ENCODE data around the gene PGPEP1. TPM values are rescaled to one million over a fixed set of nuclear protein-coding genes. Genes with fewer than 3 reads are reported as not detected.

Gene PGPEP1
- total RNA-seq, 1 experiment from 2014 or later: 15.8 TPM

DNA sequence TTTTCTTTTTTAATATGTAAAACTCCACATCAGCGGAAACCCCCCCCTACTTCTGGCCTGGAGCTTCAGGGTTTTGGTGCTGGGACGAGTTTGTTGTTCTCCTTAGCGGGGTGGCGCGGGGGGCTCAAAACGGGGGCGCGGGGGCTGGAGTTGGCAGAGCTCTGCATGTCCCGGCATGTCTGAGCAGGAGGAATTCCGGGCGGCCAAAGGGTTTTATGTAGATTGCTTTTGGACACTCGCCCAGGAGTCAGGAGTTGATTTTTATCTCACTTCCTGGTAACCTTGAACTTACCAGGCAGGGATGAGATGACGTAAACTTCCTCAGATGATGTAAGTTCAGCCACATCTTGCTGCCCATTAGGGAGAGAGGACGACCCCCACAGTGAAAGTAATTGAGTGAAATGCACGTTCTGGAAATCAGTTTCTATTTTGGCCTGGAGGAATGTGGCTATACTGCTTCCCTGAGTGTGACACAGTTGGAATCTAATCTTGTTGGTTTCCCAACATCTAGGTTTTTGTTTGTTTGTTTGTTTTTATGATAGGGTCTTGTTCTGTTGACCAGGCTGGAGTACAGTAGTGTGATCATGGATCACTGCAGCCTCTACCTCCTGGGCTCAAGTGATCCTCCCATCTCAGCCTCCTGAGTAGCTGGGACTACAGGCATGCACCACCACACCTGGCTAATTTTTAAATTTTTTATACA is 24.6 kb downstream of the PGPEP1 start:
- Histone ChIP-seq H3K36me3 (ENCODE audit: insufficient read depth, low read length, poor library complexity, severe bottlenecking) (no peaks in the 10 kb centered on the region), H3K4me1 (ENCODE audit: insufficient read depth, low read length, poor library complexity, severe bottlenecking) (peaks cover 39% of the 10 kb centered on the region), H3K27me3 (replicated peaks; ENCODE audit: insufficient read depth, low read depth, low read length, poor library complexity) (no peaks in the 10 kb centered on the region), H3K9me3 (ENCODE audit: low read depth, low read length, poor library complexity, severe bottlenecking) (no peaks in the 10 kb centered on the region), H3K27ac (ENCODE audit: low read depth, low read length, poor library complexity, severe bottlenecking) (peak overlapping the region; percentile 94), H3K4me3 (ENCODE audit: low read depth, low read length, poor library complexity, severe bottlenecking) (peak overlapping the region; percentile 4)
- peak; percentile 96 for DNase-seq (ENCODE audit: low spot score)
- ChIA-PET CTCF (interaction anchor here (0.6 to 1.0 kb wide), 3 partner anchors 23 to 464 kb away, joined by 3 to 7 read pairs (median 6); no protein-coding TSS in a partner anchor), POLR2A (ENCODE audit: low non-redundant PET) (interaction anchor here (0.6 to 1.2 kb wide), 3 partner anchors 84 to 422 kb away, joined by 4 to 11 read pairs (median 5); partner anchors contain the start of gene JUND)
- intact Hi-C loops (cut with micrococcal nuclease; ENCODE audit: unreplicated experiment): no loop called here
- no peak for TF ChIP-seq EZH2 (IDR thresholded peaks at IDR 0.05; ENCODE audit: borderline replicate concordance, low read depth, low read length, poor library complexity, severe bottlenecking)
- TF ChIP-seq CTCF (conservative IDR thresholded peaks at IDR 0.05; ENCODE audit: low read depth, low read length): no peak
- TSS peak; percentile 96 for BruUV-seq (replicated peaks)

DNA sequence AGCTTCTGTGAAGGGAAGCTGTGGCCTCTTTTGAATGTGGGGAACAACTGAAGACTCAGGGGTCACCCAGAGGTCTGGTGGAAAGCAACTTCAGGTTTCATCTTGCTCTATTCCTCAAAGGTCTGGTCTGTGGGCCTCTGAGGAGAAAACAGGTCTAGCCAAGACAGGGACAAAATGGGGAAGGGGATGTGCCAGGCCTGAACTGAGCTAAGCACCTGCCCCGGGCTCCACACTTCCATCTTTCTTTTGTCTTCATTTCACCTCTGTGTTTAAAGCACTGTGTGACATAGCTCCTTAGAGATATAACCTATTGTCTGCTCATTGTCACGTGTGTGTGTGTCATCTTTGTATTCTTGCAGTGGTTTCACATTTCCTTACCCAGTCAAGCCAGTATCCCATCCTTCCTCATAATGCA is 25.6 kb downstream of the PGPEP1 start:
- TF ChIP-seq EZH2 (IDR thresholded peaks at IDR 0.05; ENCODE audit: borderline replicate concordance, low read depth, low read length, poor library complexity, severe bottlenecking) (no peak), CTCF (conservative IDR thresholded peaks at IDR 0.05; ENCODE audit: low read depth, low read length) (no peak)
- intact Hi-C loops (cut with micrococcal nuclease; ENCODE audit: unreplicated experiment): no loop called here
- Histone ChIP-seq H3K9me3 (ENCODE audit: low read depth, low read length, poor library complexity, severe bottlenecking) (no peaks in the 10 kb centered on the region), H3K27me3 (replicated peaks; ENCODE audit: insufficient read depth, low read depth, low read length, poor library complexity) (no peaks in the 10 kb centered on the region), H3K36me3 (ENCODE audit: insufficient read depth, low read length, poor library complexity, severe bottlenecking) (no peaks in the 10 kb centered on the region), H3K4me1 (ENCODE audit: insufficient read depth, low read length, poor library complexity, severe bottlenecking) (peaks cover 39% of the 10 kb centered on the region), H3K27ac (ENCODE audit: low read depth, low read length, poor library complexity, severe bottlenecking) (peak overlapping the region; percentile 94), H3K4me3 (ENCODE audit: low read depth, low read length, poor library complexity, severe bottlenecking) (no peak overlapping the region)
- no TSS peak for BruUV-seq (replicated peaks)
- CTCF ChIA-PET: no interaction called here
- POLR2A ChIA-PET (ENCODE audit: low non-redundant PET): interaction anchor here (0.6 kb wide), 2 partner anchors 13 to 883 kb away, joined by 3 to 5 read pairs; no protein-coding TSS in a partner anchor
- no peak for DNase-seq (ENCODE audit: low spot score)

DNA sequence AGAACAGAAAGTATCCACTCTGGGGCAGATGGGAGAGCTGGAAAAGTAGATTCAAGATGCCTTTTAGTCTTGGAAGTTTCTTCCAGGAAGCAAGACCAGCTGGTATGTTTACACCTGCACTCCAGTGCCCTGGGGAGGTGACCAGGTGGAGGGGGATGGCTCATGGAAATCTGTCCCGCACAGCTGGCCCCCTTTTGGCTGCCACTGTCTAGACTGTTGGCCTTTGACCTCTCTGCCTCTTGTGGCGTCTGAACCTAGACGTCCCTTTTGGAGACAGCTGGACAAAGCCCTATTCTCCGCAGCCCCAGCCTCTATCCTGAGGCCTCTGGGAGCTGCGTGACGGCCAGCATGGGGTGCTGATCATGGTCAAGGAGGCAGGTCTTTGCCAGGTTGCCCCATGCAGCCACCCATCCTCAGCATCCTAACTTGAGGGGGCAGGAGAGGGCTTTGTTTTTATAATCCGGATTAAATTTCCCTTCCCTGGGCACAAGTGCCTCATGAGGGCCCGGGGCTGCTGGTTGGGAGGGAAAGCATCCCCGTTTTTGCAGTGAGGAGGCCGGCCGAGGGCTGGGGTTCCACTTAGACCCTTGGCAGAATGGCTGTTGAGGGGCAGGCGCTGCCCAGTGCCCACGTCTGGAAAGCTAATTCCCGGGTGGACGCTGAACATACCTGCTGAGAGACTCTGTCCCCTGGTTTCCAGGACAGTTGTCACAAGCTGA is 28.3 kb downstream of the PGPEP1 start:
- no peak for TF ChIP-seq EZH2 (IDR thresholded peaks at IDR 0.05; ENCODE audit: borderline replicate concordance, low read depth, low read length, poor library complexity, severe bottlenecking)
- TF ChIP-seq CTCF (conservative IDR thresholded peaks at IDR 0.05; ENCODE audit: low read depth, low read length): no peak
- intact Hi-C loops (cut with micrococcal nuclease; ENCODE audit: unreplicated experiment): no loop called here
- H3K36me3 ChIP-seq (ENCODE audit: insufficient read depth, low read length, poor library complexity, severe bottlenecking): no peaks in the 10 kb centered on the region
- peak overlapping the region; percentile 77 for H3K27ac ChIP-seq (ENCODE audit: low read depth, low read length, poor library complexity, severe bottlenecking)
- POLR2A ChIA-PET (ENCODE audit: low non-redundant PET): no interaction called here
- BruUV-seq (replicated peaks): no TSS peak
- peaks cover 33% of the 10 kb centered on the region for H3K4me1 ChIP-seq (ENCODE audit: insufficient read depth, low read length, poor library complexity, severe bottlenecking)
- CTCF ChIA-PET: no interaction called here
- no peak overlapping the region for H3K4me3 ChIP-seq (ENCODE audit: low read depth, low read length, poor library complexity, severe bottlenecking)
- DNase-seq (ENCODE audit: low spot score): no peak
- no peaks in the 10 kb centered on the region for H3K27me3 ChIP-seq (replicated peaks; ENCODE audit: insufficient read depth, low read depth, low read length, poor library complexity)
- no peaks in the 10 kb centered on the region for H3K9me3 ChIP-seq (ENCODE audit: low read depth, low read length, poor library complexity, severe bottlenecking)
